ENCODE data around the gene PRKN.

GRCh38 chr6:162372106-162372505 lies 355.5 kb downstream of the PRKN start:
- TF ChIP-seq, protein P1, sequence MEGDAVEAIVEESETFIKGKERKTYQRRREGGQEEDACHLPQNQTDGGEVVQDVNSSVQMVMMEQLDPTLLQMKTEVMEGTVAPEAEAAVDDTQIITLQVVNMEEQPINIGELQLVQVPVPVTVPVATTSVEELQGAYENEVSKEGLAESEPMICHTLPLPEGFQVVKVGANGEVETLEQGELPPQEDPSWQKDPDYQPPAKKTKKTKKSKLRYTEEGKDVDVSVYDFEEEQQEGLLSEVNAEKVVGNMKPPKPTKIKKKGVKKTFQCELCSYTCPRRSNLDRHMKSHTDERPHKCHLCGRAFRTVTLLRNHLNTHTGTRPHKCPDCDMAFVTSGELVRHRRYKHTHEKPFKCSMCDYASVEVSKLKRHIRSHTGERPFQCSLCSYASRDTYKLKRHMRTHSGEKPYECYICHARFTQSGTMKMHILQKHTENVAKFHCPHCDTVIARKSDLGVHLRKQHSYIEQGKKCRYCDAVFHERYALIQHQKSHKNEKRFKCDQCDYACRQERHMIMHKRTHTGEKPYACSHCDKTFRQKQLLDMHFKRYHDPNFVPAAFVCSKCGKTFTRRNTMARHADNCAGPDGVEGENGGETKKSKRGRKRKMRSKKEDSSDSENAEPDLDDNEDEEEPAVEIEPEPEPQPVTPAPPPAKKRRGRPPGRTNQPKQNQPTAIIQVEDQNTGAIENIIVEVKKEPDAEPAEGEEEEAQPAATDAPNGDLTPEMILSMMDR (IDR thresholded peaks at IDR 0.05), result no peak
- TF ChIP-seq EP300 (IDR thresholded peaks at IDR 0.05), result no peak
